HUDEP-2 (cell line): ENCODE results near the gene XDH.
A peak's percentile ranks its signal among the peaks of the same experiment; 100 is the strongest.

Experiments
- DNase-seq, 76 experiments: peaks; one replicate each; lab custom pipeline; 2025; ENCODE audit not compliant: unreplicated experiment in 76 of 76; lab: John Stamatoyannopoulos, UW

The XDH gene

GRCh38 chr2:31333527-31334183 lies 80.9 kb downstream of the XDH start:
- peak in 57 of 76 experiments; percentile 0 to 60 (median 28) for DNase-seq

DNA sequence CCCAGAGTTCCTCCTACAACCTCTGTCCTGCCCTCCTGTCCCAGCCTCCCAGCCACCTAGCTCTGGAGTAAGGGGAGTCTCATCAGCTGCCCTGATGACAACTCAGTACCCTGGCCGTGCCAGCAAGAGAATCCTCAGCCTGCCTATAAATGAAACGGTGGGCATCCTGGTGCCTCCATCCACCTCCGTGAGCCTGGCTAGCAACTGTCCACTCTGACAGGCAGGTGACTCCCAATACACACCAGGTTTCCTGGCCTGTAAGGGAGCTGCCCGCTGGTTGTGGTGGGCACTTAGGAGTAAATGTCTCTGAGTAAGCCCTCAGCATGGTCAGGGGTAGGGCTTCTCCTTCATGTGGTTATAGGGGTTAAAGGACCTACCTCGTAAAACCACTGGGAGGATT lies 81.5 kb downstream of the XDH start:
- DNase-seq = no peak

DNA sequence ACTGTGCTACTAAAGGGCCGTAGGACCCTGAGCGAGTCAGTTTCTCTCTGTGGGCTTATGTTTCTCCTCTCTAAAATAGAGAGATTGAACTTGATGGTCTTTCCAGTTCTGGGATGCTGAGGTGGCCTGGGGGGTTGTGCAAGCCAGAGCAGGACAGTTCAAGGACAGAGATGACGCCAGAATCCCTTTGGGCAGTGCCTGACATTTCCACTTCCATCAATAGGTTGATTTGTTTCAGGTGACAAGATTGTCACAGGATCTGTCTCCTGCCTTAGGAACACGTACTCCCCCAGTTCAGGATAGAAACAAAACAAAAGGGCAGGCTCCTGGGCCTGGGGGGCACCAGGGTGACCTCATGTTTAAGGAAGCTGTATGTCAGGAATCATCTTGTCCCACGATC lies 82.0 kb downstream of the XDH start:
- no peak for DNase-seq

DNA sequence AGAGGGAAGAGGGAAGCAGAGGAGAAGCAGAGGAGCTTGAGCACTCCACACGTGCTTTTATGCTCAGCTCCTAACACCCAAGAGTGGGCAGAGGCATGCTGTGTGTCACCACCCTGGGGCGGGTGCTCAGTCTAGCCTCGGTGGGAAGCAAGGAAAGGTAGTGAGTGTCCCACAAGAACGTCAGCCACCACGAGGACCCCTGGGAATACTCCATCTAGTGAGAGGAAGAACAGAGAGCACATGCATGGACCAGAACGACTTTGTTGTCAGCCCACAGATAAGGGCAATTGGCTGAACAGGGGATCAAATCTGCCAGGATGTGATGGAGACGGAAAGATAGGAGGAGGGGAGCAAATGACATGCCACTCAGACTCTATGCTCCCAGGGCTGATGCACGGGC lies 83.4 kb downstream of the XDH start:
- DNase-seq = no peak

DNA sequence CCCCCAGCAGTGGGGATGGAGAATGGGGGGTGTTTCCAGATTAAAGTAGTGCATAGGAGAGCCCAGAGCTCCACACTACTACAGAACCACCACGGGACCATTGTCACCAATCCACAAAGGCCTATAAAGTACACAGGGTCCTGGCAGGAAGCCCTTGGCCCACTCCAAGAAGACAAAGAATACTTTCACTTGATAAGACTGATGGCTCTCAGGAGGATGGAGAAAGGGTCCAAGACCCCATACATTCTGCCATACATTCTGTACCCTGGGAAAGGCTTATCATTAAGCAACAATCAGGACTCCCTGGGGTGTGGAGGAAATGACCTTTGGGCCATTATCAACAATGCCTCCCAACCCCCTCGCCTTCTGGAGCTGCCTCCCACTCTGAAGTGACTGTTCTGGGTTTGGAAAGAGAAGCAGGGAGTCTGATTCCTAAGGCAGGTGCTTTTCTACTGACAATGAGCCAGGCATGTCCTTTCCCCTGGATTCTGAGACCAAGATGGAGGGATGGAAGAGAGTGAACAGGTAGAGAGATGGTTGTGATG lies 85.4 kb downstream of the XDH start:
- DNase-seq = no peak

GRCh38 chr2:31328026-31328425 lies 86.5 kb downstream of the XDH start:
- no peak for DNase-seq

DNA sequence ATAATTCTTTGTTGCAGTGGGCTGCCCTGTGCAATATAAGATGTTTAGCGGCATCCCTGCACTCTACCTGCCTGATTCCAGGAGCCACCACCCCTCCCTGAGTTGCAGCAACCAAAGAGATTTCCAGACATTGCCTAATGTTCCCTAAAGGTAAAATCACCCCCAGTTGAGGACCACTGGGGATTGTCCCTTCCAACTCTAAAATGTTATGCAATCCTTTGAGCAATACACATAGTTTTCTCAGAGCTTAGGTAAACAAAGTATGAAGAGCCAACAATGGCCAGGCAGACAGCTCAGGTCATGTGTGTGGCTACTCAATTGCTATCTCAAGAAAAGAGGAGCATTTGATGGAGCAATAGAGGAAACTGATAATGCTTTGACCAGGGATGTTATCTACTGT lies 87.0 kb downstream of the XDH start:
- DNase-seq = no peak

DNA sequence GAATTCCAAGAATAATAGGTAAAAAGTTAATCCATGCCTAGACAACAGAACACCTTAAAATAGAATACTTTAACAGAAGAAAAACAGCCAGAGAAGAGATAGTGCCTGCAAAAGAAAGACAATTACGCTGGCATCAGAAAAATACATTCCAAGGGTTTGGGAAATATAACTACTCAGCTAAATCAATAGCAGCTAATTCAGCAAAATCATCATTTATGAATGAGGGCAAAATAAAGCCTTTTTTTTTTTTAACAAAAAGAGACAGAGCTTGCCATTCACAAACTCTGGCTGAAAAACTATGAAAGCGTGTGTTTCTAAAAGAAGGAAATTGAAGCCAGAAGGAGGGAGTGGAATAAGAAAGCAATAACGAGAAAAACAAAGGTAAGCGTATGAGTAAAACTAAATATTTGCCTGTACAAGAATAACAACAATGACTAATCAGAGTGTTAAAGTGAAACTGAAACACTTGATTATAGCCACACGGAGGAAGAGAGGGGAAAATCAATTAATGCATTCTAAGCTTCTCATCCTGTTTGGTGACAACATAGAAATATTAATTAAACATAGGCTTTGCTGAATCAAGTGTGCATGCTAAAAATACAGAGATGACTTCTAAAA lies 90.4 kb downstream of the XDH start:
- DNase-seq = no peak

GRCh38 chr2:31322371-31322770 lies 92.2 kb downstream of the XDH start:
- DNase-seq = no peak

- DNase-seq = no peak
These were observed 95.0 kb downstream of the XDH start for GRCh38 chr2:31319406-31320175.

- DNase-seq = no peak
These were observed 95.9 kb downstream of the XDH start for GRCh38 chr2:31318361-31319336.

DNA sequence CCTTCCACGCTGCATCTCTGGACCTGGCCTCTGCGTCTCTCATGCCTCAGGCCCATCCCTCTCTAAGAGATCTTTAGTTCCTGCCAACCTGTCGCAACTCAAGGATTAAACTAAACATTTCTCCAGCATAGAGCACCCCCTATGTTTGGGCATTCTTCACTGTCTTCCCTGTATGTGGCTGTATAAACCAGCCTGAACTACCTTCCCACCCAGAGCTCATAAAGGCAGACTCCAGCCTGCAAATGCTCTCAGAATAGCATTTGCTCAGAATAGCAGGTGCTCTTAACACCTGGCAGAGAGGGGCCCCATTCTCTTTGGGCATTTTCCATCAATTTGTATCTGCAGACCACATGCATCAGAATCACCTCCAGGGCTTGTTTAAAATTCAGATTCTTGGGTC lies 97.1 kb downstream of the XDH start:
- no peak for DNase-seq

DNA sequence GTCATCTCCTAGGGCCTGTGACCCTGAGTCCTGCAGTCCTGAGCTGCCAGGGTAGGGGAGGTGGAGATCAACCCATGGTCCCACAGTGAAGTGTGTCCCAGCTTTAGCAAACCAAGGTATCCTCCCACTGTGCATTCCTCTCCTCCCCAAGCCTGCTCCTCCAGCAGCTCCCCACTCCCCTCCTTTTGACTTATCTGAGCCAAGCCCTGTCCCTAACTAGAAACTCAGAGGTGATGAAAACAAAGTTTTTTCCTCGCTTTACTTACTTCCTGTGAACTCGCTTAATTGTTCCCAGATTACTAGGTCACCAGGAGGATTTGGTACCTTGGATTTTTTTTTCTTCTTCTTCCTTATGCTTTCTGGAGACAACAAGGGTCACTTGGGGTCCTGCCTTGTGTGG lies 99.8 kb downstream of the XDH start:
- DNase-seq = no peak

DNA sequence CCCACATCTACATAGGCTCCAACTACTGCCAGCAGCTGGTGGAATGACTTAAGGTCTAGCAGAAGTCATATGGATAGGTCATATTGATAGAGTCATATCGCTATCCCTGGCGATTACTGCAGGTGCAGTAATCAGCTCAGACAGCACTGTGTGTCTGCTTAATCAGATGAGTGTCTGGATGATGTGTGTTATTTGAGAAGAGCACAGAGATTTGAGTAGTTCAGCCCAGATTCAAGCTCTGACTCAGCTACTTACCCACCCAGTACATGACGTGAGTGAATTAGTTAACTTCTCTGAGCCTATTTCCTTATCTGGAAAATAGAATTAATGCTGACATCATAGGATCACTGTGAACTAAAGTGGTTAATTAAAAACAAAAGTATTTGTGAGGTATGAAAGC lies 101.6 kb downstream of the XDH start:
- DNase-seq = no peak

- no peak for DNase-seq
These were observed 109.7 kb downstream of the XDH start for GRCh38 chr2:31304816-31305215.

GRCh38 chr2:31302940-31303563 lies 111.5 kb downstream of the XDH start:
- DNase-seq = no peak

DNA sequence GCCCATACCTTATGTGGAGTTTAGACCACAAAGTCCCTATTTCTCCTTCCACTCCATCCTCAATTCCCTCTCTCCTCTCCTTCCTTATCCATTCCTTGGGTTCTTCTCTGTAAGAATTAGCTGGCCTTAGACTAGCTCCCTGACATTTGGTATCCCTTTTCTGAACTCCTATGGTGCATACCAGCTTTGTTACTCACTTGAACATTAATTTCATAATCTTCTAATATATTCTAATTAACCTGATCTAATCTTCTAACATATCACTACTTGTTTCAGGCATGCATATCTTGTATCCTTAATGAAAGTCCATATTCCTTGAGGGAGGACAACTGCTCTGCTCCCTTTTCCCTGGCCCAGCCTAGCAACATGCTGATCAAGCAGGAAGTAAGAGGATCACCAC lies 114.2 kb downstream of the XDH start:
- no peak for DNase-seq

GRCh38 chr2:31299547-31299946 lies 115.0 kb downstream of the XDH start:
- DNase-seq = no peak

GRCh38 chr2:31297751-31298150 lies 116.8 kb downstream of the XDH start:
- no peak for DNase-seq

DNA sequence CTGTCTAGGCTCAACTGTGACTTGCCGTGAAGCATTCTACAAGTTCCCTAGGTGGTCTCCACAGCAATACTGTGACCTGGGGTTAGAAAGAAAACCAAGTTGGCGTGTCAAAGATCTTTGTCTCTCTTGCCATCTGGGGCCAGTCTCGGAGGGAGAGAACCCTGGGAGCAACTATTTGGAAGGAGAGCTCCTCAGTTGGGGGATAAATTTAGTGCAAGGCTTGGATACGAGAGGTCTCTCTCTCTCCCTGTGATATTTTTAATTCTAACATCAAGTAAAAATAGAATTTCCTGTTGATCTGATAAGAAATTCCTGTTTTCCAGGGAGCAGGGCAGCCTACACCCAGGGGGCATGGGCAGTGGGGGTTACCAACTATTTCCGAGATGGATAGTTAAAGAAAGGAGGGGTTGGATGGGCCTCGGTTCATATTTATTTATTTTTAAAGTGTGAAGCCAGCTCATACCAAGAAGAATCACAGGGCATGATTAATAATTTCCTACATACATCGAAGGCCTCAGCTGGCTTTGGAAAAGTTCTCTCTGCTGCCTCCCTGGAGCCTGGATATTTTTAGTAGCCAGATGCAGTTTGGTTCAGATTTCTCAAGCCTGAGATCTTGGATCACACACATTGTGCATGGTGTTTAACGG lies 117.8 kb downstream of the XDH start:
- no peak for DNase-seq
